Ishikawa (cell line): ENCODE measurements around the gene GTF2IRD1.

Experiments used
- CEBPB ChIP-seq: IDR thresholded peaks from 2 replicates; pipeline ENCODE4 v1.6.1; 2012
- CREB1 ChIP-seq: IDR thresholded peaks from 2 replicates; pipeline ENCODE4 v1.6.1; 2012; ENCODE audit warnings: low read depth
- EGR1 ChIP-seq: IDR thresholded peaks from 2 replicates; pipeline ENCODE4 v1.6.1; 2012
- EP300 ChIP-seq: IDR thresholded peaks from 2 replicates; pipeline ENCODE4 v1.6.1; 2012; ENCODE audit warnings: borderline replicate concordance
- FOXM1 ChIP-seq: IDR thresholded peaks from 2 replicates; pipeline ENCODE4 v1.6.1; 2012; ENCODE audit warnings: low read depth, borderline replicate concordance
- NFIC ChIP-seq: IDR thresholded peaks from 2 replicates; pipeline ENCODE4 v1.6.1; 2012
- RAD21 ChIP-seq: IDR thresholded peaks from 2 replicates; pipeline ENCODE4 v1.6.1; 2012; ENCODE audit warnings: low read depth
- TAF1 ChIP-seq: IDR thresholded peaks from 2 replicates; pipeline ENCODE4 v1.6.1; 2012; ENCODE audit warnings: low read depth, mild to moderate bottlenecking
- TCF12 ChIP-seq: IDR thresholded peaks from 2 replicates; pipeline ENCODE4 v1.6.1; 2012; ENCODE audit warnings: low read depth
- TEAD4 ChIP-seq: IDR thresholded peaks from 2 replicates; pipeline ENCODE4 v1.6.1; 2012
- YY1 ChIP-seq: IDR thresholded peaks from 2 replicates; pipeline ENCODE4 v1.6.1; 2012; ENCODE audit warnings: low read depth
- ZBTB7A ChIP-seq: IDR thresholded peaks from 2 replicates; pipeline ENCODE4 v1.6.1; 2012; ENCODE audit warnings: low read depth
- TF ChIP-seq, protein P1 (sequence below): IDR thresholded peaks from 2 replicates; pipeline ENCODE4 v1.6.1; 2012
- TF ChIP-seq, protein P2 (sequence below): IDR thresholded peaks from 2 replicates; pipeline ENCODE4 v1.6.1; 2012
- TF ChIP-seq, protein P3 (sequence below): IDR thresholded peaks from 2 replicates; pipeline ENCODE4 v1.6.1; 2012; ENCODE audit warnings: low read depth, mild to moderate bottlenecking

The GTF2IRD1 gene

DNA sequence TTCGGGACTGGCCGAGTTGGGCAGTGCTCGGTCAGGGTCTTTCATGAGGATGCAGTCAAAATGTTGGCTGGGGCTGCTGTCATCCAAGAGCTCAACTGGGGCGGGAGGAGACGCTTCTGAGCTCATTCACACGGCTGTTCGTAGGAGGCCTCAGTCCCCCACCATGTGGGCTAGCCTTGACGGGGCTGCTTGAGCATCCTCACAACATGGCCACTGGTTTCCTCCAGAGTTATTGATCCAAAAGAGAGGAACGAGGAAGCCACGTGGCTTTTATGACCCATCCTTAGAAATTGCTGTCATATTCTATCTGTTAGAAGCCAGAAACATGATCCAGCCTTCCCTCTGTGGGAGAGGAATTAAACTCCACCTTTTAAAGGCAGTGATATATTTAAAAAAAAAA lies 68.1 kb downstream of the GTF2IRD1 start:
- TF ChIP-seq YY1 (peak; percentile 12; the same call in 1 of the 2 replicates), EP300 (no peak)

DNA sequence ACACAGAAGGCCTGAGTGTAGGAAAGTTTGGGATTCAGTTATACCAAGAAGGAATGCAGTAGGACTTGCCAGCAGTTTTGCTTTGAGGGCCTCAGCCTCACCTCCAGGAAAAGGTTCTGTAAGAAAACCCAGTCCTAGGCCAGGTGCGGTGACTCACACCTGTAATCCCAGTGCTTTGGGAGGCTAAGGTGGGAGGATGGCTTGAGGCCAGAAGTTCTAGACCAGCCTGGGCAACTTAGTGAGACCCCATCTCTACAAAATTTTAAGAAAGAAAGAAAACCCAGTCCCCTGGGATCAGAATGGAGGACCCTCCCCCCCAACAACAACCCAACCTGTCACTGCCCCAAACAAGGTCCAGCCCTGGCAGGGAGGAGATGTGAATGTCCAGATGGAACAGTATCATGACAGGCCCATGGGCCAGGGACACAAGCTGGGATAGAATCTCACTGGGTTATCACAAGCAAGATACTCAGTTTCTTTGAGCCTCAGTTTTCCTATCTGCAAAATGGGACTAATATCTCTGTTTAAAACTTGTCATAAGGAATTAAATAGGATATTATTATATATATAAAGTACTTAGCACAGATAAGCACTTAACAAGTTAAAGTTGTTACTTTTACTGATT lies 68.7 kb downstream of the GTF2IRD1 start:
- TF ChIP-seq TAF1 (no peak), NFIC (no peak), RAD21 (no peak), CEBPB (no peak)
- TF ChIP-seq, protein P1, sequence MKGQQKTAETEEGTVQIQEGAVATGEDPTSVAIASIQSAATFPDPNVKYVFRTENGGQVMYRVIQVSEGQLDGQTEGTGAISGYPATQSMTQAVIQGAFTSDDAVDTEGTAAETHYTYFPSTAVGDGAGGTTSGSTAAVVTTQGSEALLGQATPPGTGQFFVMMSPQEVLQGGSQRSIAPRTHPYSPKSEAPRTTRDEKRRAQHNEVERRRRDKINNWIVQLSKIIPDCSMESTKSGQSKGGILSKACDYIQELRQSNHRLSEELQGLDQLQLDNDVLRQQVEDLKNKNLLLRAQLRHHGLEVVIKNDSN: no peak
- TF ChIP-seq, protein P2, sequence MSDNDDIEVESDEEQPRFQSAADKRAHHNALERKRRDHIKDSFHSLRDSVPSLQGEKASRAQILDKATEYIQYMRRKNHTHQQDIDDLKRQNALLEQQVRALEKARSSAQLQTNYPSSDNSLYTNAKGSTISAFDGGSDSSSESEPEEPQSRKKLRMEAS: no peak
- TF ChIP-seq, protein P3, sequence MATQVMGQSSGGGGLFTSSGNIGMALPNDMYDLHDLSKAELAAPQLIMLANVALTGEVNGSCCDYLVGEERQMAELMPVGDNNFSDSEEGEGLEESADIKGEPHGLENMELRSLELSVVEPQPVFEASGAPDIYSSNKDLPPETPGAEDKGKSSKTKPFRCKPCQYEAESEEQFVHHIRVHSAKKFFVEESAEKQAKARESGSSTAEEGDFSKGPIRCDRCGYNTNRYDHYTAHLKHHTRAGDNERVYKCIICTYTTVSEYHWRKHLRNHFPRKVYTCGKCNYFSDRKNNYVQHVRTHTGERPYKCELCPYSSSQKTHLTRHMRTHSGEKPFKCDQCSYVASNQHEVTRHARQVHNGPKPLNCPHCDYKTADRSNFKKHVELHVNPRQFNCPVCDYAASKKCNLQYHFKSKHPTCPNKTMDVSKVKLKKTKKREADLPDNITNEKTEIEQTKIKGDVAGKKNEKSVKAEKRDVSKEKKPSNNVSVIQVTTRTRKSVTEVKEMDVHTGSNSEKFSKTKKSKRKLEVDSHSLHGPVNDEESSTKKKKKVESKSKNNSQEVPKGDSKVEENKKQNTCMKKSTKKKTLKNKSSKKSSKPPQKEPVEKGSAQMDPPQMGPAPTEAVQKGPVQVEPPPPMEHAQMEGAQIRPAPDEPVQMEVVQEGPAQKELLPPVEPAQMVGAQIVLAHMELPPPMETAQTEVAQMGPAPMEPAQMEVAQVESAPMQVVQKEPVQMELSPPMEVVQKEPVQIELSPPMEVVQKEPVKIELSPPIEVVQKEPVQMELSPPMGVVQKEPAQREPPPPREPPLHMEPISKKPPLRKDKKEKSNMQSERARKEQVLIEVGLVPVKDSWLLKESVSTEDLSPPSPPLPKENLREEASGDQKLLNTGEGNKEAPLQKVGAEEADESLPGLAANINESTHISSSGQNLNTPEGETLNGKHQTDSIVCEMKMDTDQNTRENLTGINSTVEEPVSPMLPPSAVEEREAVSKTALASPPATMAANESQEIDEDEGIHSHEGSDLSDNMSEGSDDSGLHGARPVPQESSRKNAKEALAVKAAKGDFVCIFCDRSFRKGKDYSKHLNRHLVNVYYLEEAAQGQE: no peak

DNA sequence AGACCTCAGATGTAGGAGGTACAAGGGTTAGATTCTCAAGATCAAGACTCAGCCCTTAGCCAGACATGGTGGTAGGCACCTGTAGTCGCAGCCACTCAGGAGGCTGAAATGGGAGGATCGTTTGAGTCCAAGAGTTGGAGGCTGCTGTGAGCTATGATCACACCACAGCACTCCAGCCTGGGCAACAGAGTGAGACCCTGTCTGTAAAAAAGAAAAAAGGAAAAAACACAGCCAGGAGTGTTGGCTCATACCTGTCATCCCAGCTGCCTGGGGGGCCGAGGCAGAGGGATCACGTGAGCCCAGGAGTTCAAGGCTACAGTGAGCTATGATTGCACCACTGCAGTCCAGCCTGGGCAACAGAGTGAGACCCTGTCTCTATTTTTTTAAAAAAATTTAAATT lies 69.3 kb downstream of the GTF2IRD1 start:
- no peak for TF ChIP-seq TEAD4
- no peak for TF ChIP-seq TAF1
- TF ChIP-seq TCF12: no peak
- TF ChIP-seq, protein P3: no peak
- no peak for TF ChIP-seq RAD21

DNA sequence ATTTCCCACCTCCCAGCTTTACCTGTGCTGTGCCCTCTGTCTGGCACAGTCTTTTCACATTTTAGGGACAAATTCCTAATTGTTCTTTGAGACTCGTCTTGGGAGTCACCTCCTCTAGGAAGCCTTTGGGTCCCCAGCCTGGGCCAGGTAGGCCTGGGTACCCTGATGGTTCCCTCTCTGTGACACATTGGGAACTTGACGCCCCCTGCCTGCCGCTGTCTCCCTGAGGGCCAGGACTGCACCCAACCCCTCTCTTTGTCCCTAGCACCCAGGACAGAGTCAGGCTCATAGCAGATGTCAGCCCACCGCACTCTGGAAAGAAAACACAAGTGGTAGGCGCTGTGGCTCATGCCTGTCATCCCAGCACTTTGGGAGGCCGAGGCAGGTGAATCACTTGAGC lies 71.4 kb downstream of the GTF2IRD1 start:
- TF ChIP-seq CREB1 (no peak), YY1 (no peak), TCF12 (no peak), CEBPB (no peak), EP300 (no peak), EGR1 (no peak), RAD21 (no peak; the same call in 1 of the 2 replicates), TEAD4 (no peak), ZBTB7A (no peak), NFIC (no peak), TAF1 (no peak), FOXM1 (no peak)
- TF ChIP-seq, protein P2: no peak
- TF ChIP-seq, protein P3: no peak
- TF ChIP-seq, protein P1: no peak

DNA sequence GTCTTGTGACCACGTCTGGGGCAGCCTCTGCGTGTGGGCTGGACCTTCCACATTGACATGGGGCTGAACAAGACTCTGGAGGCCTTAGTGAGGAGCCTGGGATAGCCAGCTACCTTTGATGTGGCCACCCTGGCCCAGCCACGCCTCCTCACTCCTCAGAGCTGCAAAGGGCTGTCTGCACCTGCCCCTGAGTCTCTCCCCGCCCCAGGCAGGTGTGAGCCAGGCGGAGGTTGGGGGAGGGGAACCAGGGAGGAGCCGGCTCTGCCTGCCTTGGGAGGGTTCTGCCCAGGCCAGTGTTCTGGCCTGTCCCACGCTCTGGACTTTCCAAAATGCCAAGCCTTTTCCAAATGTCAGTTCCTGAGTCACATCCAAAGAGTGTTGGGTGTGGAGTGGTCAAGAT lies 72.2 kb downstream of the GTF2IRD1 start:
- TF ChIP-seq, protein P2: no peak
- TF ChIP-seq YY1: no peak
- no peak for TF ChIP-seq EP300
- TF ChIP-seq RAD21: no peak
- no peak for TF ChIP-seq EGR1
- TF ChIP-seq CEBPB: no peak
- TF ChIP-seq FOXM1: no peak
- TF ChIP-seq NFIC: no peak
- TF ChIP-seq, protein P3: no peak
- TF ChIP-seq TAF1: no peak
- TF ChIP-seq, protein P1: no peak
- TF ChIP-seq TEAD4: no peak
- TF ChIP-seq TCF12: no peak
- TF ChIP-seq CREB1: no peak
